ENCODE results near the gene AMELX.

GRCh38 chrX:11266573-11267003 lies 26.6 kb upstream of the AMELX start:
- TF ChIP-seq CTCF (IDR thresholded peaks at IDR 0.05) (no peak), POLR2A (IDR thresholded peaks at IDR 0.05) (no peak)
